Fibroblast of peridontal ligament (primary cell): ENCODE data around the gene PKP1.

Source experiments
- DNase-seq: peaks from one replicate; pipeline ENCODE4 v3.0.0-alpha.2; 2010; ENCODE audit errors: extremely low read depth

PKP1 gene

GRCh38 chr1:201309416-201309815 is 26.1 kb downstream of the PKP1 start:
- no peak for DNase-seq

GRCh38 chr1:201310251-201310985 is 27.1 kb downstream of the PKP1 start:
- no peak for DNase-seq

- no peak for DNase-seq
Measured at GRCh38 chr1:201310986-201311355, 27.7 kb downstream of the PKP1 start.

GRCh38 chr1:201311356-201312011 is 28.2 kb downstream of the PKP1 start:
- no peak for DNase-seq

- no peak for DNase-seq
Measured at GRCh38 chr1:201312298-201312697, 29.0 kb downstream of the PKP1 start.

- no peak for DNase-seq
Measured at GRCh38 chr1:201313086-201313485, 29.8 kb downstream of the PKP1 start.

GRCh38 chr1:201316556-201316955 is 33.2 kb downstream of the PKP1 start:
- no peak for DNase-seq

- DNase-seq, result no peak
Measured at GRCh38 chr1:201317551-201317950, 34.2 kb downstream of the PKP1 start.

- no peak for DNase-seq
Measured at GRCh38 chr1:201318504-201319340, 35.4 kb downstream of the PKP1 start.

- DNase-seq, result no peak
Measured at GRCh38 chr1:201319631-201320030, 36.3 kb downstream of the PKP1 start.

- no peak for DNase-seq
Measured at GRCh38 chr1:201320168-201320788, 37.0 kb downstream of the PKP1 start.

GRCh38 chr1:201321826-201322390 is 38.6 kb downstream of the PKP1 start:
- DNase-seq, result no peak

GRCh38 chr1:201322653-201323510 is 39.6 kb downstream of the PKP1 start:
- no peak for DNase-seq

- DNase-seq, result no peak
Measured at GRCh38 chr1:201324306-201324705, 41.0 kb downstream of the PKP1 start.

GRCh38 chr1:201324821-201325677 is 41.7 kb downstream of the PKP1 start:
- no peak for DNase-seq

- no peak for DNase-seq
Measured at GRCh38 chr1:201325678-201326060, 42.4 kb downstream of the PKP1 start.

- no peak for DNase-seq
Measured at GRCh38 chr1:201326710-201327109, 43.4 kb downstream of the PKP1 start.

- DNase-seq, result no peak
Measured at GRCh38 chr1:201327687-201328240, 44.5 kb downstream of the PKP1 start.

- no peak for DNase-seq
Measured at GRCh38 chr1:201328576-201328975, 45.3 kb downstream of the PKP1 start.

GRCh38 chr1:201329286-201329685 is 46.0 kb downstream of the PKP1 start:
- peak; percentile 65 for DNase-seq
